ENCODE data around the gene NOS1AP.

DNA sequence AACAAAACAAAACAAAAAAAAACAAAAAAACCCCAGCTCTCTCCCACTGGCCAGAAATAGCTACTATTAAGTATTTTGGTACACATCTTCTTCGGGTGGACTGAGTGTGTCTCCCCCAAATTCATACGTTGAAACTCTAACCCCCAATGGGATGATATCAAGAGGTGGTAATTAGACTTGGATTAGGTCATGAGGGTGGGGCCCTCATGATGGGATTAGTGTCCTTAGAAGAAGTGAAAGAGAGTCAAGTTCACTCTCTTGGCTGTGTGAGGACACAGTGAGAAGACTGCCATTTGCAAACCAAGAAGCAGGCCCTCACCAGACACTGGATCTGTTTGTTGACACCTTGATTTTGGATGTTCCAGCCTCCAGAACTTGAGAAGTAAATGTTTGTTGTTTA, 116.9 kb downstream of the NOS1AP start:
- no peak for TF ChIP-seq POLR2AphosphoS5 (IDR thresholded peaks at IDR 0.05; ENCODE audit: low read depth, low read length)
- TF ChIP-seq, protein P1, sequence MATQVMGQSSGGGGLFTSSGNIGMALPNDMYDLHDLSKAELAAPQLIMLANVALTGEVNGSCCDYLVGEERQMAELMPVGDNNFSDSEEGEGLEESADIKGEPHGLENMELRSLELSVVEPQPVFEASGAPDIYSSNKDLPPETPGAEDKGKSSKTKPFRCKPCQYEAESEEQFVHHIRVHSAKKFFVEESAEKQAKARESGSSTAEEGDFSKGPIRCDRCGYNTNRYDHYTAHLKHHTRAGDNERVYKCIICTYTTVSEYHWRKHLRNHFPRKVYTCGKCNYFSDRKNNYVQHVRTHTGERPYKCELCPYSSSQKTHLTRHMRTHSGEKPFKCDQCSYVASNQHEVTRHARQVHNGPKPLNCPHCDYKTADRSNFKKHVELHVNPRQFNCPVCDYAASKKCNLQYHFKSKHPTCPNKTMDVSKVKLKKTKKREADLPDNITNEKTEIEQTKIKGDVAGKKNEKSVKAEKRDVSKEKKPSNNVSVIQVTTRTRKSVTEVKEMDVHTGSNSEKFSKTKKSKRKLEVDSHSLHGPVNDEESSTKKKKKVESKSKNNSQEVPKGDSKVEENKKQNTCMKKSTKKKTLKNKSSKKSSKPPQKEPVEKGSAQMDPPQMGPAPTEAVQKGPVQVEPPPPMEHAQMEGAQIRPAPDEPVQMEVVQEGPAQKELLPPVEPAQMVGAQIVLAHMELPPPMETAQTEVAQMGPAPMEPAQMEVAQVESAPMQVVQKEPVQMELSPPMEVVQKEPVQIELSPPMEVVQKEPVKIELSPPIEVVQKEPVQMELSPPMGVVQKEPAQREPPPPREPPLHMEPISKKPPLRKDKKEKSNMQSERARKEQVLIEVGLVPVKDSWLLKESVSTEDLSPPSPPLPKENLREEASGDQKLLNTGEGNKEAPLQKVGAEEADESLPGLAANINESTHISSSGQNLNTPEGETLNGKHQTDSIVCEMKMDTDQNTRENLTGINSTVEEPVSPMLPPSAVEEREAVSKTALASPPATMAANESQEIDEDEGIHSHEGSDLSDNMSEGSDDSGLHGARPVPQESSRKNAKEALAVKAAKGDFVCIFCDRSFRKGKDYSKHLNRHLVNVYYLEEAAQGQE (IDR thresholded peaks at IDR 0.05; ENCODE audit: insufficient read depth in 1 of 2, low read depth in 2 of 2, low read length in 2 of 2), result no peak

All from PFSK-1 (cell line).